NT2/D1 (cell line): ENCODE measurements around the gene ATIC.

Experiments used
- DNase-seq: peaks from one replicate; pipeline ENCODE4 v3.0.0-alpha.2; 2011; ENCODE audit warnings: low read depth, low spot score
- H3K27me3 ChIP-seq: 2 replicates; pipeline ENCODE4 v1.6.0; 2011; ENCODE audit warnings: mild to moderate bottlenecking; ENCODE audit not compliant: insufficient read length, insufficient read depth
- H3K36me3 ChIP-seq: 2 replicates; pipeline ENCODE4 v1.6.1; 2011; ENCODE audit warnings: mild to moderate bottlenecking, low read length, mixed read lengths; ENCODE audit not compliant: insufficient read depth, insufficient read length
- H3K4me1 ChIP-seq: 2 replicates; pipeline ENCODE4 v1.5.1; 2011; ENCODE audit not compliant: insufficient read depth, insufficient read length
- H3K4me3 ChIP-seq: 2 replicates; pipeline ENCODE4 v1.5.1; 2011; ENCODE audit warnings: low read depth; ENCODE audit not compliant: insufficient read length
- H3K9ac ChIP-seq: 2 replicates; pipeline ENCODE4 v1.6.0; 2011; ENCODE audit warnings: low read depth; ENCODE audit not compliant: insufficient read length
- H3K9me3 ChIP-seq: 2 replicates; pipeline ENCODE4 v1.5.1; 2011; ENCODE audit warnings: mild to moderate bottlenecking, low read length; ENCODE audit not compliant: insufficient read depth
- SUZ12 ChIP-seq: IDR thresholded peaks from 2 replicates; pipeline ENCODE4 v1.6.1; 2011; ENCODE audit not compliant: insufficient read length, insufficient read depth; ENCODE audit errors: extremely low read depth
- YY1 ChIP-seq: IDR thresholded peaks from 2 replicates; pipeline ENCODE4 v1.6.1; 2011; ENCODE audit not compliant: insufficient read length, insufficient read depth
- ZNF274 ChIP-seq: IDR thresholded peaks from 2 replicates; pipeline ENCODE4 v1.6.1; 2011; ENCODE audit warnings: mild to moderate bottlenecking, low read depth, low read length

Gene ATIC

GRCh38 chr2:215365184-215365658 lies 53.4 kb downstream of the ATIC start:
- peaks cover 93% of the 10 kb centered on the region for H3K36me3 ChIP-seq
- H3K9ac ChIP-seq = no peak overlapping the region
- DNase-seq = no peak
- no peak for TF ChIP-seq YY1
- no peak overlapping the region for H3K4me3 ChIP-seq
- no peaks in the 10 kb centered on the region for H3K9me3 ChIP-seq
- no peaks in the 10 kb centered on the region for H3K27me3 ChIP-seq
- H3K4me1 ChIP-seq = no peaks in the 10 kb centered on the region

DNA sequence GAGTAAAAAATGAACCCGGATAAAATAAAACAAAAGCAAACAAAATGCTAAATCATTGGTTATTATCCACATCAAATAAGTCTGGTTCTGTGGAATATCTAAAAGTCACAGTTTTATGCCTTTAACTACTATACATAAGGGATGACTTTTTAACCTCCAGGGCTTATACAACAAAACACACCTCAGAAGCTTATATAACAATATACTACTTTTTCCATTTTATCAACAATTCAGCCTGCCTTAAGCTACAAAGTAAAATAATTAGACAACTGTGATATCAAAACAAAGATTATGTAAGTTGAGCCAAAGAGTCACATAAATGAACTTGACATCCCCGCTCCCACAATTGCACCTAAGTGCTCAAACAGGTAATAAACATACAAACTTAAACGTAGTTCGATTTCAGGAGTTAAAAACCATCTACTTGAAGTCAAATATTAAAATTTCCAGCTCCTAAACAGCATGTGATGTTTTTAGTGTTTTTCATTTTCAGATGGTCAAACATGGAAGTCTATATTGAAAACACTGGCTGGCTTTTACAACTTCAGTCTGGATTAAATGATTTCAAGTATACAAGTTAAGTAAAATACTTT lies 54.7 kb downstream of the ATIC start:
- no peak for TF ChIP-seq YY1
- TF ChIP-seq ZNF274 = no peak
- no peak for TF ChIP-seq SUZ12
- H3K4me1 ChIP-seq = no peaks in the 10 kb centered on the region
- DNase-seq = no peak
- peaks cover 93% of the 10 kb centered on the region for H3K36me3 ChIP-seq
- no peak overlapping the region for H3K9ac ChIP-seq
- H3K27me3 ChIP-seq = no peaks in the 10 kb centered on the region
- no peaks in the 10 kb centered on the region for H3K9me3 ChIP-seq
- no peak overlapping the region for H3K4me3 ChIP-seq

- Histone ChIP-seq H3K4me1 (no peaks in the 10 kb centered on the region), H3K27me3 (no peaks in the 10 kb centered on the region), H3K36me3 (peaks cover 93% of the 10 kb centered on the region), H3K9ac (no peak overlapping the region), H3K9me3 (no peaks in the 10 kb centered on the region), H3K4me3 (no peak overlapping the region)
- DNase-seq = no peak
- TF ChIP-seq YY1 = no peak
- no peak for TF ChIP-seq ZNF274
- no peak for TF ChIP-seq SUZ12
Measured at GRCh38 chr2:215367662-215368492, 56.0 kb downstream of the ATIC start.

GRCh38 chr2:215368493-215368809 lies 56.6 kb downstream of the ATIC start:
- H3K36me3 ChIP-seq = peaks cover 93% of the 10 kb centered on the region

DNA sequence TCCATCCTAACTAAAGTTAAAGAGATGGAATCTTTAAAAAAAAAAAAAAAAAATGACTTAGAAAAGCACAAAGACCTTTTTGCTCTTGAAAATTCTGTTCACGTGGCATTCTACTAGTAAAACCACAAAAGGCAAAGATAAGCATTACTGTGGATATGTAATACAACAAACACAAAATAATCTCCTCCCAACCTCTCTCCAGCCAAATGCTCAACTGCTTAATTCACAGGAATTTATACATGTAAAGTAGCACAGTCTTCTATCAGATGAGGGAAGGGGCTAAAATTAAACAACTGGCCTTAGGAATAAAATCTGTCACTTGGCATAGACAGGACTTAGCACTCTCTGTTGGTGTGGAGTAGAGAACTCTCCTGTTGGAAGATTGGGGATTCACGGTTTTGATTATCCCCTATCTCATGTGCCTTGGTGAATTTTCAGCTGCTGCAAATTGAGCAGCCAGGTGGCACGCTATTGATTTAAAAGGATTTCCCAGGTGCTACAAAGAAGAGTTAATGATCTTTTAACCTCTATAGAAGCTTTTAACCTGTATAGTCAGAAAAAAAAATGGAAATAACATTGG lies 57.4 kb downstream of the ATIC start:
- no peaks in the 10 kb centered on the region for H3K27me3 ChIP-seq
- H3K9ac ChIP-seq = no peak overlapping the region
- no peaks in the 10 kb centered on the region for H3K4me1 ChIP-seq
- no peak for DNase-seq
- no peak overlapping the region for H3K4me3 ChIP-seq
- no peak for TF ChIP-seq SUZ12
- no peak for TF ChIP-seq ZNF274
- no peak for TF ChIP-seq YY1
- peaks cover 91% of the 10 kb centered on the region for H3K36me3 ChIP-seq
- no peaks in the 10 kb centered on the region for H3K9me3 ChIP-seq

More at GRCh38 chr2:215368493-215368809, 56.6 kb downstream of the ATIC start:
- no peaks in the 10 kb centered on the region for H3K9me3 ChIP-seq
- H3K9ac ChIP-seq = no peak overlapping the region
- TF ChIP-seq SUZ12 = no peak
- no peaks in the 10 kb centered on the region for H3K4me1 ChIP-seq
- H3K27me3 ChIP-seq = no peaks in the 10 kb centered on the region
- DNase-seq = no peak
- no peak overlapping the region for H3K4me3 ChIP-seq

DNA sequence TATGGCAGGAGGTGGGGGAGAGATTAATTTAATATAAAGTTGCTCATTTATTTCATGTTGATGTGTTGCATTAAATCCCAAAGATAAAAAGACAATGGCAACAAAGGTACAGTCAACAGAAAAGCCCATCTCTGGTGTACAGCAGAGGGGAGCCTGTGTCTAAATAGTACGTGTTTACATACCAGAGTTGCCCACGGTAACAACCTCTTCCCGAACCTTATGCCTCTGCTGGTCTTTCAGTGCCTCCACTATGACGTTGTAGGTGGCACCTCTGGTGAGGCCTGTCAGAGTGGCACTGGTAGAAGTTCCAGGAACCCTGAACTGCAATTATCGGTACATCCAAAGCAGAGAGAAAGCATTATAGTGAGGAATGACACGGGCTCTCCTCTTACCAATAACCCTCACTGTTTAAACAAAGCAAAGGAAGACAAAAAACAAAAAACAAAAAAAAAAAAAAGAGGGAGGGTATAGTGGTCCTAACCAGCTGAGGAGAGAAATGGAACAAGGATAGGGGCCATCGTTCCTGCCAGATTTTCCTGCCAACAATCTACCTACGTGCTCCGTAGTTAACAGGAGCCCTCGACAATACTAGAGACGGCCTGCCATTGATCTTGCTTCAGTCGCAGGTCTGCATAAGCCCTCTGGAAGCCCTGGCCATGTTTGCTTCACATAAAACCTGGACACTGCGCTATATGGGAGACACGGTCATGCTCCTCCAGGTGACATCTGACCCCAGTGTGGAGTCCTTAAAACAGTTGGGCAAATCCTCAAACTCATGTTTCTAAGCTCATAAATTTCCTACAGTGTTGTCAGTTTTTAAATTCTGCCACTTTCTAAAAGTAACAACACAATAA lies 58.5 kb downstream of the ATIC start:
- Histone ChIP-seq H3K4me3 (no peak overlapping the region), H3K27me3 (no peaks in the 10 kb centered on the region), H3K9me3 (no peaks in the 10 kb centered on the region), H3K9ac (no peak overlapping the region), H3K36me3 (peaks cover 91% of the 10 kb centered on the region), H3K4me1 (no peaks in the 10 kb centered on the region)
- no peak for DNase-seq
- TF ChIP-seq SUZ12 (no peak), YY1 (no peak), ZNF274 (no peak)
